ENCODE results near the gene ERICH6. TPM values are rescaled to one million over a fixed set of nuclear protein-coding genes. Genes with fewer than 3 reads are reported as not detected.
A peak's percentile ranks its signal among the peaks of the same experiment; 100 is the strongest.

Gene ERICH6
- total and polyA plus RNA-seq, 10 of the 15 experiments (the other 5 are each of a cell fraction or from before 2014, with no cell fraction given), result 0.04 to 0.40 (median 0.22) TPM; not detected in 6

- TF ChIP-seq NFIC (IDR thresholded peaks at IDR 0.05; ENCODE audit: low read depth, low read length) (no peak), RCOR1 (conservative IDR thresholded peaks at IDR 0.05; ENCODE audit: low read depth, low read length) (no peak), TCF7 (IDR thresholded peaks at IDR 0.05; ENCODE audit: borderline replicate concordance) (0 out of 2 replicates have a peak, but pooled peaks have one; percentile 33), MAX (IDR thresholded peaks at IDR 0.05; ENCODE audit: low read depth, low read length) (no peak), HCFC1 (IDR thresholded peaks at IDR 0.05; ENCODE audit: low read length) (no peak), MEF2B (IDR thresholded peaks at IDR 0.05; ENCODE audit: partially characterized antibody, poor library complexity, severe bottlenecking) (peak; percentile 38), ETV6 (conservative IDR thresholded peaks at IDR 0.05 in 1 of 2, IDR thresholded peaks at IDR 0.05 in 1 of 2; ENCODE audit: borderline replicate concordance in 1 of 2, low read depth in 1 of 2) (no peak), ZBTB33 (IDR thresholded peaks at IDR 0.05) (no peak)
- Histone ChIP-seq H3K27ac (ENCODE audit: control insufficient read depth, insufficient read depth) (no peak overlapping the region), H3K9me3 (replicated peaks; ENCODE audit: control insufficient read depth, insufficient read depth, low read length) (no peaks in the 10 kb centered on the region), H4K20me1 (ENCODE audit: control insufficient read depth, insufficient read depth) (no peaks in the 10 kb centered on the region), H3K4me1 (ENCODE audit: control insufficient read depth, insufficient read depth, low read length) (peaks cover 32% of the 10 kb centered on the region), H2AFZ (ENCODE audit: control insufficient read depth, low read depth, low read length) (no peak overlapping the region), H3K36me3 (ENCODE audit: control insufficient read depth in 2 of 2, insufficient read depth in 2 of 2, low read length in 1 of 2) (peaks cover 0 to 5% of the 10 kb centered on the region in 2 experiments), H3K27me3 (replicated peaks in 1 of 2; ENCODE audit: control insufficient read depth in 2 of 2, insufficient read depth in 2 of 2, low read length in 1 of 2) (no peaks in the 10 kb centered on the region), H3K9ac (ENCODE audit: control insufficient read depth, insufficient read depth, low read length) (no peak overlapping the region), H3K79me2 (ENCODE audit: control insufficient read depth, insufficient read depth, low read length) (peaks cover 10% of the 10 kb centered on the region), H3K4me2 (ENCODE audit: control insufficient read depth, insufficient read depth) (no peak overlapping the region), H3K4me3 (no peak overlapping the region)
- ChIA-PET SMC1A (ENCODE audit: uncharacterized antibody, unreplicated experiment) (interaction anchor here (0.5 to 2.8 kb wide), 10 partner anchors 16 to 209 kb away, joined by 3 to 27 read pairs (median 6); no protein-coding TSS in a partner anchor), RAD21 (ENCODE audit: unreplicated experiment) (interaction anchor here (0.9 to 1.8 kb wide), 6 partner anchors 15 to 138 kb away, joined by 3 to 30 read pairs (median 6); partner anchors contain the start of gene SIAH2), POLR2A (interaction anchor here (0.6 to 2.0 kb wide), 5 partner anchors 10 to 139 kb away, joined by 3 to 28 read pairs (median 5); partner anchors contain the start of genes ERICH6 and SIAH2), CTCF (interaction anchor here (0.8 to 1.6 kb wide), 5 partner anchors 9 to 50 kb away, joined by 3 to 14 read pairs (median 3); partner anchors contain the start of gene SIAH2)
- BruUV-seq (replicated peaks), result no TSS peak
- 69% methylated on average over 8 of the region's 8 CpGs for WGBS (ENCODE audit: insufficient coverage, insufficient replicate concordance, low lambda C conversion rate, missing lambda C conversion rate)
- ATAC-seq (peak; percentile 3; the same call in 2 of the 3 replicates), FAIRE-seq (no peak), DNase-seq (ENCODE audit: low read depth, low spot score) (no peak)
- intact Hi-C loops (cut with micrococcal nuclease; ENCODE audit: unreplicated experiment) (no loop called here), in situ Hi-C loops (cut with MboI) (no loop called here)
Measured at GRCh38 chr3:150736903-150737832, 33.4 kb upstream of the ERICH6 start.
